ENCODE results near the gene PVR. TPM values are rescaled to one million over a fixed set of nuclear protein-coding genes. Genes with fewer than 3 reads are reported as not detected.
"Not testable (repeated sequence)": the region's sequence is repeated elsewhere in the genome, so short reads cannot be mapped to it uniquely, and the experiment has no call there.

The PVR gene
- total RNA-seq, 1 donor from 2014 or later, result 230 TPM

DNA sequence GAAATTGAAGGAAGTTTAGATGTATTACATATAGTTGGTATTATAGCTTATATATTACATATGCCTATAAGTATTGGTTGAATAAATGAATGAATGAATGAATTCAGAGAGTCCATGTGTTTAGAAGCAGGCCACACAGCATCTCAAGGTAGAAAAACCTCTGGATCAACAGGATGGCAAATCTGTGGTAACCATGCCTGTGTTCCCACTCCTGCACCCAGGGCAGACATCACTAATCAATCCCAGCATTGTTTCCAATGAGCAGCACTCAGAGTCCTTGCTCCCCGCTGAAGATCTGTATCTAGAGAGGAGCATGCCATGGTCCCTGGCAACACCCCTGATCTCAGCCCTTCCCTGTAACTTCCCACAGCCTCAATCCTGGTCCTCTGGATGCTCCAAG lies 28.5 kb downstream of the PVR start:
- no peak for DNase-seq (ENCODE audit: low read depth)

- no peak for DNase-seq (ENCODE audit: low read depth)
Measured at GRCh38 chr19:44673510-44673909, 29.8 kb downstream of the PVR start.

- DNase-seq (ENCODE audit: low read depth), result no peak
Measured at GRCh38 chr19:44675521-44675920, 31.8 kb downstream of the PVR start.

GRCh38 chr19:44677019-44677811 lies 33.5 kb downstream of the PVR start:
- DNase-seq (ENCODE audit: low read depth), result peak; percentile 61

GRCh38 chr19:44680536-44680935 lies 36.8 kb downstream of the PVR start:
- no peak for DNase-seq (ENCODE audit: low read depth)

GRCh38 chr19:44681992-44682790 lies 38.5 kb downstream of the PVR start:
- DNase-seq (ENCODE audit: low read depth), result no peak

DNA sequence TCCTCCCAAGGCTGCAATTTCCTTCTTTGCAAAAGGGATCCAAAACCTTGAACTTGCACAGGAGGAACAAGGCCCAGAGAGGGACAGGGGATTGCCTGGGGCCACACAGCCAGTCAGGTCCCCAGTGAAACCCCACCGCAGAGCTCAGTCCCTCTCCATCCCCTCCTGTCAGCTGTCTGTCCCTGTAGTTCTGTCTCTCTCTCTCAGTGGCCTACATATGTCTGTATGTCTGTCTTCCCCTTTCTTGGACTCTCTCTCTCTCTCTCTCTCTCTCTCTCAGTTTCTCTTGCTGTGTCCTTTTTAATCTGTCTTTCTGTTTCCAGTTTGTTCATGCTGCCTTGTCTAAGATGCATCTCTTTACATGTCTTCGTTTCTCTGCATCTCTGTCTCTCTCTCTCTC lies 39.1 kb downstream of the PVR start:
- no peak for DNase-seq (ENCODE audit: low read depth)

GRCh38 chr19:44683434-44684210 lies 39.9 kb downstream of the PVR start:
- DNase-seq (ENCODE audit: low read depth), result no peak

GRCh38 chr19:44684396-44684795 lies 40.7 kb downstream of the PVR start:
- not testable (repeated sequence) for DNase-seq (ENCODE audit: low read depth)

GRCh38 chr19:44684892-44685863 lies 41.5 kb downstream of the PVR start:
- peak; percentile 84 for DNase-seq (ENCODE audit: low read depth)

DNA sequence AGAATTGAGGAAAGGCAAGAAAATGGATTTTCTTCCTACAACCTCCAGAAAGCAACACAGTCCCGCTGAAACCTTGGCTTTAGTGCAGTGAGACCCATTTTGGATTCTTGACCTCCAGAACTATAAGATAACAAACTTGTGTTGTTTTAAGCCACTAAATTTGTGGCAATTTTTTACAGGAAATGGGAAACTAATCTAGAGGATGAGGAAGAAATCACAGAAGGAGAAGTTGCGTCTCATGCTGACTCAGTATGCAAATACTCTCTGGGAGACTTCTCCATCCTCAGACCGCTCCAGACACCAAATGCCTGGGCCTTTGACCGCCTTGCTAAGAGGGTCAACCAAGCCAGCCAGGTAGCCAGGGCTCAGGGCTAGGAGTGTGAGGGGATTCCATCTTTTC lies 42.2 kb downstream of the PVR start:
- DNase-seq (ENCODE audit: low read depth), result peak; percentile 50

DNA sequence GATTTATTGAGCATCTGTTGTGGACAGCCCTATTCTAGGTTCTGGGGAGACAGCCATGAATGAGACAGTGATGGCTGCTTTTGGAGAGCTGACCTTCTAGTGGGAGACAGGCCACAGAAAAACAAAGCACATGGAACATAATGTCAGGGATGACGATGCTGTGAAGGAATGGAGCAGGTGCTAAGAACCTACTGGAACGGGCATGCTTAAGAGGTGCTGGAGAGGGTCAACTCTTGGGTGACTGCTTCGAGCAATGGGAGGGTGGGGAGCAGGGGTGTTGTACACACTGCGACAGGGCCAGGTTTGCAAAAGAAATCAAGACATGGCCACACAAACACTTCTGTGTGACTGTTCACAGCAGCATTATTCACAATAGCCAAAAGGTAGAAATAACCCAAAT lies 43.2 kb downstream of the PVR start:
- no peak for DNase-seq (ENCODE audit: low read depth)

DNA sequence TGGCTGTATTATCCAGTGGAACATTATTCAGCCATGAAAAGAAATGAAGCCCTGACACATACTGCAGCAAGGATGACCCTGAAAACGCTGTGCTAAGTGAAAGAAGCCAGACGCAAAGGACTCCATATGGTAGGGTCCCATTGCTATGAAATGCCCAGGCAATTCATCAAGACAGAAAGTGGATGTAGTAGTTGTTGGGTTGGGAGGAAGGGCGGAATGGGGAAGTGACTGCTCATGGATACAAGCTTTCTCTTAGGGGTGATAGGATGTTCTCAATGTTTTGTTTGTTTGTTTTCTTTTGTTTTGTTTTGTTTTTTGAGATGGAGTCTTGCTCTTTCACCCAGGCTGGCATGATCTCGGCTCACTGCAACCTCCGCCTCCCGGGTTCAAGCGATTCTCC lies 44.2 kb downstream of the PVR start:
- no peak for DNase-seq (ENCODE audit: low read depth)

GRCh38 chr19:44689290-44690130 lies 45.8 kb downstream of the PVR start:
- peak; percentile 50 for DNase-seq (ENCODE audit: low read depth)

DNA sequence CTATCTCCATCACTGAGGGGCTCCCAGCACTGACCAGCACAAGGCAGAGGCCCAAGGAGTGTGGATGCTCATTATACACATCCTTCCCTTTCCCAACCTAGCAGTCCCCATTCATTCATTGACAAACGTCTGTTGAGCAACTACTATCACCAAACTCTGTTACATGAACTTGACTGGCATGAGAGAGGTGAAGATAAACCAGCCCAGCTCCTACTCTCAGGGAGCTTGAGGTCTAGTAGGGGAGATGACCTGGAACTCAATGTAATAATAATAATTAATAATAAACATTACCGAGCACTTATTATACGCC lies 46.4 kb downstream of the PVR start:
- no peak for DNase-seq (ENCODE audit: low read depth)

DNA sequence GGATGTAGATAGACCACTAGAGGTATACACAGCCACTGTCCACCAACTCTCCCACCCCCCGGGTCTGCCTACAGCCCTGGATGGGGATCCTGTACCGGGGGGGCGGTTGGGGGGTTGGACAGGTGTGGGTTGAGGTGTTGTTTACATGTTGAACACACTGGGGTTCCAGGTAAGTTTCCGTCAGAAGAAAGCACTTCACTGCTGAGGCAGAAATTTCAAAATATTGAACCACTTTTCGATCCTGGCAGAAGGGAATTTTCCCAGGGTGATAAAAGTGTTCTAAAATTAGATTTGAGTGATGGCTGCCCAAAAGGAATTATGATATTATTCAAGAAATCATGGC lies 48.6 kb downstream of the PVR start:
- DNase-seq (ENCODE audit: low read depth), result no peak

GRCh38 chr19:44694184-44694579 lies 50.5 kb downstream of the PVR start:
- no peak for DNase-seq (ENCODE audit: low read depth)

DNA sequence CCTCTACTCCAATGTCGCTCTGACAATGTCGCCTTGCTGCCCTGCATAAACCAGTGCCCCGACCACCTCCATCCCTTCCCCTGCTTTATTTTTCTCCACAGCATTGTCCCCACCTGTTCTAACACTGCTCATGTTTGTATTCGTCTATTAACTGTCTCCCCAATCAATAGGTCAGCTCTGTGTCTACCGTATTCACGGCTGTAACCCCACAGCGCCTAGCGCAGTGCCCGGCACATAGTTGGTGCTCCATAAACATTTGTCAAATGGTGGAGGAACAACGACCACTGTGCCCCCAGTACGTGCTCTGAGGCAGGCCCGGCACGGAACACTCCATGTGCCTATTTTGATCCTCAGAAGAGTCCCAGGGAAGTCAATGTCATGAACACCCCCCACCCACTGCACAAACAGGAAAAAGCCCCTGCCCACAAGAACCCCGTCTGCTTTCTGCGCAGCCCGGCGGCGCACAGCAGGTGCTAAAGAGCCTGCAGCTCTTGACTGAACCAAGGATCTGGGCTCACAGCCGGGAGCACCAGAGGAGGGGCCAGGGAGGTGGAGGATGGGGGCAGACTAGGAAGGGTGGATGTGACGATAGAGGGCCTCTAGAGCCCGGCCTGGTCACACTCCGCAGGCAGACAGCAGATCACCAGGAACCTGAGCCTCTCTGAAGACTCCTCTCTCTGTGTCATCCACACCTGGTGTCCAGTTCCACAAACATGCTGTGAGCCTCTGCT lies 53.4 kb downstream of the PVR start:
- no peak for DNase-seq (ENCODE audit: low read depth)

DNA sequence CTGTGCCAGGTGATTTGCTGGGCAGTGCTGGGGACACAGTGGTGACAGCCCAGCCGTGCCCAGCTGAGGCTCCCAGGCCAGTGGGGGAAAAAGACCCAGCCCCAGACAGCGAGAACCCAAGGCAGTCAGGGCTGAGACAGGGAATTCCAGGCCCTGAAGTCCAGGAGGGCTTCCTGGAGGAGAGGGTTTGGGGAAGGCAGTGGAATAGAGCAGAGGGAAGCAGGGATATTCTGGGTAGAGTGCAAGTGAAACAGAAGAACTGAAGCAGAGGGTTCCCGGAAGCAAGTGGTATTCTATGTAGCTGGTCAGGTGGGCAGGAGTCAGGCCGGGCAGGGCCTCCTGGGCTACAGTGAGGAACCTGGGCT lies 53.9 kb downstream of the PVR start:
- no peak for DNase-seq (ENCODE audit: low read depth)

All from renal cortical epithelial cell (primary cell).